Activated CD8-positive, alpha-beta memory T cell treated with anti-CD3 and anti-CD28 coated beads, Interleukin-2, amount 50 U/mL, for 1 hour (primary cell): ENCODE data around the gene ADAM10.
"Not testable (repeated sequence)": the region's sequence is repeated elsewhere in the genome, so short reads cannot be mapped to it uniquely, and the experiment has no call there.

Source experiments
- DNase-seq: peaks from one replicate; pipeline ENCODE4 v3.0.0-alpha.2; 2020; ENCODE audit errors: extremely low read depth

ADAM10 gene, protein sequence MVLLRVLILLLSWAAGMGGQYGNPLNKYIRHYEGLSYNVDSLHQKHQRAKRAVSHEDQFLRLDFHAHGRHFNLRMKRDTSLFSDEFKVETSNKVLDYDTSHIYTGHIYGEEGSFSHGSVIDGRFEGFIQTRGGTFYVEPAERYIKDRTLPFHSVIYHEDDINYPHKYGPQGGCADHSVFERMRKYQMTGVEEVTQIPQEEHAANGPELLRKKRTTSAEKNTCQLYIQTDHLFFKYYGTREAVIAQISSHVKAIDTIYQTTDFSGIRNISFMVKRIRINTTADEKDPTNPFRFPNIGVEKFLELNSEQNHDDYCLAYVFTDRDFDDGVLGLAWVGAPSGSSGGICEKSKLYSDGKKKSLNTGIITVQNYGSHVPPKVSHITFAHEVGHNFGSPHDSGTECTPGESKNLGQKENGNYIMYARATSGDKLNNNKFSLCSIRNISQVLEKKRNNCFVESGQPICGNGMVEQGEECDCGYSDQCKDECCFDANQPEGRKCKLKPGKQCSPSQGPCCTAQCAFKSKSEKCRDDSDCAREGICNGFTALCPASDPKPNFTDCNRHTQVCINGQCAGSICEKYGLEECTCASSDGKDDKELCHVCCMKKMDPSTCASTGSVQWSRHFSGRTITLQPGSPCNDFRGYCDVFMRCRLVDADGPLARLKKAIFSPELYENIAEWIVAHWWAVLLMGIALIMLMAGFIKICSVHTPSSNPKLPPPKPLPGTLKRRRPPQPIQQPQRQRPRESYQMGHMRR

DNA sequence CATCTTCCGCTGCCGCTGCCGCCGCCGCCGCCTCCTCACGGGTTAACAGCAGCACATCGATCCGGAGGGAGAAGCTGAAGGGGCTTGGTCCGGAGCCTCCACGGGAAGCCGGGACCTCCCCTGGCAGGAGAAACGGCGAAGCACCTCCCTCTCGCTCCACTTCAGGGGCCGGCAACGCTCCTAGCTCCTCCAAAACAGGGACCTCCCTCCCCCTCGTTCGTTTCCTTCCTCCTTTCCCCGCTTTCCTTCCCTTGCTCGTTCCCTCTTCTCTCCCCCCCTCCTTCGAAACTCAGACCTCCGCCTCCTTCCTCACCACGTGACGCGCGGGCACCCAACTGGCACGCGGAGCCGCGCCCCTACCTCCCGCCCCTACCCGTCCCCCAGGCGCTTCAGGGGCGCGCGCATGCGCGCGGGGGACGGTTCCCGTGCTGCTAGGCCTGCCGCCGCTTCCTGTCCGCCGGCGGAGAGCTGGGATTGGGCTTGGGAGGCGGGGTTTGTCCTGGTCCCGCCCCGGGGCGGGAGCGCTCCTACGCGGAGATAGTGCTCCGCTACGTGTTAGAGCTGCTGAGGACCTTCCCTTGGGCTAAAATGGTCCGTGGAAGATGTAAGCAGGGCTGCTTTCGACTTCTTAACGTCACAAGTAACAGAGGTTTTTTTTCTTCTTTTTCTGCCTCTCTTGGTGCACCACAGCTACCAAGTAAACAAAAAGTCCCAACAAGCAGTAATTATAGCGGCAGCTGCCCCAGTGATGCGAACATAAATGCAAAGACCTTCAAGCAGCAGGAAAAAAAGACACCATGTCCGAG, at the start of gene ADAM10:
Gene ADAM10, minus strand, starts transcription at position 176 of the 806 bp plus-strand sequence. Its CDS starts 173 bp downstream, at position 3.
- DNase-seq, result peak; percentile 85

DNA sequence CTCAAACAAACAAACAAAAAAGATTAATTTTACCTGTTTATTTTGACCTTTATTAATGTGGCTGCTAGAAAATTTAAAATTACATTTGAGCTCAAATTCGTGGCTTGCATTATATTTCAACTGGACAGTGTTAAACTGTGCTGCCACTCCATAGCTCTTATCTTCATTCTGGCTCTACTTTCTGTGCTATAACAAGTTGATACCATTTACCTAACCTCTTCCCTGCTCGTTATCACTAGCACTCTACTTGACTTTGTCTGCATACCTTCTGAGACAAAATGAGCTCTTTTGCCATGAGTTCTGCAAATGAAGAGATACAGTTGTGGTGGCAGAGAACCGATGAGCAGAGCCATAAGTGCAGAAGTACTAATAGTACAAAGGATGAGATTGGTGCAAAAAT, 48.0 kb upstream of the ADAM10 start:
- no peak for DNase-seq

DNA sequence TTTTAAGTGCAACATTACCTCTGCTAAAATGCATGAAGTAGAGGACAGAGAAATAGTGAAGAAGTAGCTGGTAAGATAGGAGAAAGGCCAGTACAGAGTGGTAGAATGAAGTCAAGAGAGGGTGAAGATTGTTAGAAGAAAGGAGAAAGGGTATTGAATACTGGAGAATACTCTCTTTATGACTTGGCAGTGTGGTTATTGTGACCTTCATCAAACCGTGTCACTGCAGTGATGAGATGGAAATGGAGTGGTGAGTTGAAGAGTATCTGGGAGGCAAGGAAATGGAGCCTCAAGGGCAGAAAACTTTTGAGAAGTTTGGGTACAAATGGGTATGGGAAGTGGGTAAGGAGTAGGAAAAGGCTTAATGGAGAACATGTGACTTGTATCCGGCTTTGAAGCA, 46.3 kb upstream of the ADAM10 start:
- DNase-seq, result no peak

DNA sequence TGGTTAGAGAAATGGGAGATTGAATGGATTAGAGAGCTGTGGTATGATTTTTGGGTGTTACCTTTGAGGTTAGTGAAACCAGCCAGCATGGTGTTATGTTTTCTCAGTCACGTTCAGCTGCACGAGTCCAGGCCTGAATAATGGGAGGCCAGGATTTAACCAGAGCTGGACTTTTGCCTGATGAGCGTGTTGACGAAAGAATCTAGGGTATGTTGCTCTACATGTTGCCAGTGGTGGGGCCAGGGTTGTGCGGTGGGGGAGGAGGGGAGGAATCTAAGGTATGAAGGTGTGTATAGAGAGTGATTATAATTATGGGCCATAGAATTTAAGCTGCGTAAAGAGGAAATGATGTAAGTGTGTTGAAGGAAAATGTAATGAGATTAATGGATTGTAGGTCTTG, 44.4 kb upstream of the ADAM10 start:
- DNase-seq, result no peak

DNA sequence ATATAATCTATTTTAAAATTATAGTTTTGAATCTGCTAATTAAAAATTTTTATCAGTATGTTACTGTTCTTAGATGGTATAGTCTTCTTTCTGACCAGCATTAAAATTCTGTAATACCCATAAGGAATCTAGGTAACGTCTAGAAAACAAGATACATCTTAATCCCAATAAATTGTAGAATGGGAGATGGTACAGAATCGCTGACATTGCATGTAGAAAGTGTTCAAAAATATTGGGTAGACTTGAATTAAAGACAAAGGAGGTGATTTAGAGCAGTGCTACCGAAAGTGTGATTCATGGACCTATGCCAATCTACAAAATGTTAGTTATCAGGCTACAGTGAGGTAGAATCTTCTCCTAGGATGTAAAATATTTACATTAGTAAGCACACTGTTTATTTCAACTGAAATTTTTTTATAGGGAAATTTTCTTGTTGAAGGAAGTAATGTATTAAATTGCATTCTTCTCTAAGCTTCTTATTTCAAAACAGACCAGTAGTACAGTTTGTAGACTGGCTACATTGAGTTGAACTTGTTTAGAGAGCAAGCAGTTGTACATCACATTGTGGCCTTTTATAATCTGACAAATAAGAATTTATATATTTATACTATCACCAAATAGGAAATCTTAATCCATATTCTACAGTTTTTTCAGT, 38.7 kb upstream of the ADAM10 start:
- DNase-seq, result no peak

DNA sequence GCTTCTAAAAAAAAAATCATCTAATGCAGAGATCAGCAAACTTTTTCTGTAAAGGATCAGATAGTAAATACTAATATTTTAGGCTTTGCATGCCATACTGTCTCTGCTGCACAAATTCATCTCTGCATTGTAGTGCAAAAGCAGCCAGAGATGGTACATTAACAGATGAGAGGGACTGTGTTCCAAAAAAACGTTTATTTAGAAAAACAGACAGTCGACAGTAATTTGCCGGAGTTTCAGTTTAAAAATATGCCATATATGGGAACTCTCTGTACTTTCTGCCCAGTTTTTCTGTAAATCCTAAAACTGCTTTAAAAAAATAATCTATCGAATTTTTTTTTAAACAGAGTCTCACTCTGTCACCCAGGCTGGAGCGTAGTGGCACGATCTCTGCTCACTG, 35.8 kb upstream of the ADAM10 start:
- no peak for DNase-seq

DNA sequence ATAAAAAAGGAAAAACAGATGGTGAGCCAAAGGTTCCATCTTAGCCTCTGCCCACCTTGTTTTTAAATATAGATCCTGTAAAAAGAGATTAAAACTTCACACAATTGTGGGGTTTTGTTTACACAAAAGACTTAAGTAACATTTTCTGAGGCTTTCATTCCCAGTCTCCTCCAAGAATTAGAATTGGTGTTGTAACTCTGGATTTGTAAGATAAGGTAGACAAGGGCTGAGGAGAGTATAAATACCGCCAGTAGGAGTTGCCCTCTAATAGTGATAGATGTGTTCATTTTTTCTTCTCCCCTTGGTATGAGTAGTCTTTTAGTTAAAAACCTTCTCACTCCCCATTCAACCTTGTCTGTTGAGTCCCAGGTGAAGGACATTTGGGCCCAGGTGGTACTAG, 30.0 kb upstream of the ADAM10 start:
- no peak for DNase-seq

DNA sequence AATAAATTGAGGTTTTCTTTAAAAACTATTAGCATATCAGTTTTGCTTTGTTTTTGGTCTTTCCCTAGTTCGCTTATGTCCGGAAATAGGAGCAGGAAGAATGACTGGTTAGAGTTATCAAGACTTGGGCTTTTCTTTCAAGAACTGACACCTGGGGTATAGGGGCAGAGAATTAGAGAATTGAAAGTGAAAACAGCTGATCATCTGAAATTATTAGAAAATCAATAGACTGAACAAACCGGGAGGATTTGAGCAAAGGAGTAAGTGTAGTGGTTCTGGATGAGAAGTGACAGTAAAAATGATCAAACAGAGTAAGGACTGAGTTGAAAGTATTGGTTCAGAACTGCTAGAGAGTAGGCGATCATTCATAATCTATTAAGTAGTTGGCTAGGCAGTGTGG, 27.6 kb upstream of the ADAM10 start:
- no peak for DNase-seq

DNA sequence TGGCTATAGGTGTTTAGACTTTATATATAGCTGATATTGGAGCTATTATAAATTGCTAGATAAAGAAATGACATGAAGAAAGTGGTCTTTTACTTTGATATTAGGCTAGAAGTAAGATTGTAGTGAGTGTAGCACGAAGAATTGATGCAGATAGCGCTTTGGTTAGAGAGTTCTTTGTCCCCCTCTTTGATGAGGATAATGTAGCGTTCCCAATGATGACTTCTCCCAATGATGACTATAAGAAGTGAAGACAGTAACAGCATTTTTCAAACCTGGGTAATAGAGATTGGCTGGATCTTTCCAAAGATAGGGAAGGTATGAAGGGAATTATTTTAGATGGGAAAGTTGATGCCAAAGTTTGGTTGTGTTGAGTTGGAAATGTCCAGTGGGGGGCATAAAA, 25.9 kb upstream of the ADAM10 start:
- no peak for DNase-seq

DNA sequence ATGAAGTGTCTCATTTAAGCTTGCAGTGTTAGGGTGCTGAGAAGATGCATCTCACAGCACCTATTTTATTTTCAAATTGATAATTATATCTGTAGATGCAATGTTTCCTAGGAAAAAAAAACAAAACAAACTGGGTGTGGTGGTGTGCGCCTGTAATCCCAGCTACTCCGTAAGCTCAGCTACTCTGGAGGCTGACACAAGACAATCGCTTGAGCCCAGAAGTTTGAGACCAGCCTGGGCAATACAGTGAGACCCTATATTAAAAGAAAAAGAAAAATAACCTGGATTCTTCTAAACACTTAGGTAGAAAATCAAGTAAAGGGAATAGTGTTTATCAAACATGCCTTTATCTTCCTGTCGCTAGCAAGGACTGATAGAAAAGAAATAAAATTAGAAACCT, 23.5 kb upstream of the ADAM10 start:
- DNase-seq, result no peak

DNA sequence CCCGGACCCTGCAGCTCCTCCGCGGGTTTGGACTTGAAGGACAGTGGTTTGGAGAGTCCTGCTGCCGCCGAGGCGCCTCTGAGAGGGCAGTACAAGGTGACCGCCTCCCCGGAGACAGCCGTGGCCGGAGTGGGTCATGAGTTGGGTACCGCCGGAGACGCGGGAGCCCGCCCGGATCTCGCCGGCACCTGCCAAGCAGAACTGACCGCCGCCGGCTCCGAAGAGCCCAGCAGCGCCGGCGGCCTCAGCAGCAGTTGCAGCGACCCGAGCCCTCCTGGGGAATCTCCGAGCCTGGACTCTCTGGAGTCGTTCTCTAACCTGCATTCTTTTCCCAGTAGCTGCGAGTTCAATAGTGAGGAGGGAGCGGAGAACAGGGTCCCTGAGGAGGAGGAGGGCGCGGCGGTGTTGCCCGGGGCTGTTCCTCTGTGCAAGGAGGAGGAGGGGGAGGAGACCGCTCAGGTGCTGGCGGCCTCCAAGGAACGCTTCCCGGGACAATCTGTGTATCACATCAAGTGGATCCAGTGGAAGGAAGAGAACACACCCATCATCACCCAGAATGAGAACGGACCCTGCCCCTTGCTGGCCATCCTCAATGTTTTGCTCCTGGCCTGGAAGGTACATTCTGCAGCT, 22.2 kb upstream of the ADAM10 start:
- no peak for DNase-seq

DNA sequence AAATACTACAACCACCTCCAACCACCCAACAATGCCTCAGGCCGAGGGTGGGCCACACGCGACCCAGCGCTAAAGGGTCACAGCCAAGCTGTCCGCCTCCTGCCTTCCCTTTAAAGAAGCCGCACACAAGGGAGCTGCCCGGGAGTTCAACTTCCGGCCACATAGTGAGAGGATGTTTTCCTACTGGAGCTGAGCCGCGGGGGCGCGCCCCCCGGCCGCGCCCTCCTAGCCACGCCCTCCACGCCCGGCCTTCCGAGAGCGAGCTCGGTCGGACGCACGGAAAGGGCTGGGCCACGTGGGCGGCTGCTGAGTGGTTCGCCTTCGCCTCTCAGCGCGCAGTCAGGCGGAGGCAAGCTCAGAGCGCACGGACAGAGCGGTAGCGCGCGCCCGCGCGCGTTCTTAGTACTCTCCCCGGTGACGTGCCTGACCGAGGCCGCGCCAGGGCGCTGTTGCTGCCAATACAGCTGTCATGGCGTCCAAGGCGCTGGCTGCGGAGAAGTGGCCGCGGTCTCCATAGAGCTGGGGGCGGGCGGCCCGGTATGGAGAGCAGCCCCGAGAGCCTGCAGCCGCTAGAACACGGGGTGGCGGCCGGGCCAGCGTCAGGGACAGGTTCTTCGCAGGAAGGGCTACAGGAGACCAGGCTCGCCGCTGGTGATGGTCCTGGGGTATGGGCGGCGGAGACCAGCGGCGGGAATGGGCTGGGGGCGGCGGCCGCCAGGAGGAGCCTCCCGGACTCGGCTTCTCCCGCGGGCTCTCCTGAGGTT, 21.5 kb upstream of the ADAM10 start, which contains the start of gene MINDY2:
Gene MINDY2, plus strand, starts transcription at position 446 of the 764 bp plus-strand sequence. Its CDS starts 94 bp downstream, at position 540.
- peak; percentile 79 for DNase-seq

DNA sequence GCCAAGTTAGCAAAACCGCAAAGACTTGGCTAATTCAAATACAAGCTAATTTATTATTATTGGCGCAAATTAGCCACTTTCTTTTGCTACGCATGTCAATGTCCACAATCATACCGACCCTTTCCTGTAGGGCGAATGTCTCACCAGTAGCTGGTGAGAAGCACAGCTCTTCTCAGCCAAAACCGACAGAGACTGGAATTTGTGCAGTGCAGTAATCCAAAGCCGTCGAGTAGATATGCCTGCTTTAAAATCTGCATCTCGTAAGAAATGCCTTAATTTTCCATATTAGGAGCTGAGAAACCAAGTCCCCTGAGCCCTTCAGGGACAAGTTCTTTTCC, 21.0 kb upstream of the ADAM10 start:
- no peak for DNase-seq

DNA sequence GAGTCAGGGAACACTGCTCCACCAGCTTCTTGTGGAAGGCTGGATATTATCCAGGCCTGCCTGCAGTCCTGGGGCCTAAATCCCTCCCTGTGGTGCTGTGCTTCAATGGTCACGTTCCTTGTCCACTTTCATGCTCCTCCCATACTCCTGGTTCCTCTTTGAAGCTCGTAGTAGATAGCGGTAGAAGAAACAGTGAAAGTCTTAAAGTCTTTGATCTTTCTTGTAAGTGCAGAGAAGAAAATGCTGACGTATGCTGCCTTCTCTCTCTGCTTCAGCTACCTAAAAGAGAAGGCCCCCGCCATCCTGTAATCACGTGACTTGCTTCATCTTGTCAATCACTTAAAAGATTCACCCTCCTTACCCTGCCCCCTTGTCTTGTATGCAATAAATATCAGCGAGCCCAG, 19.1 kb upstream of the ADAM10 start:
- not testable (repeated sequence) for DNase-seq

DNA sequence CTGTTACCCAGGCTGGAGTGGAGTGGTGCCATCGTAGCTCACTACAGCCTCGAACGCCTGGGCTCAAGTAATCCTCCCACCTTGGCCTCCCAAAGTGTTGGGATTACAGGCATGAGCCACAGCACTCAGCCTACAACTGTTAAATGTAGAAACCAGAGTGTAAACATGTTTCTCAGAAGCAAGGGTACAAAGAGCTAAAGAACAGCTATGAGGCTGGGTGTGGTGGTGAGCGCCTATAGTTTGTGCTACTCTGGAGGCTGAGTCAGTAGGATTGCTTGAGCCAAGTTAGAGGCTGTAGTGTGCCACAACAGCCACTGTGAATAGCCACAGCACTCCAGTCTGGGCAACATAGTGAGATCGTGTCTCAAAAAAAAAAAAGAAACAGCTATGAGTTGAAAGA, 16.8 kb upstream of the ADAM10 start:
- DNase-seq, result no peak

DNA sequence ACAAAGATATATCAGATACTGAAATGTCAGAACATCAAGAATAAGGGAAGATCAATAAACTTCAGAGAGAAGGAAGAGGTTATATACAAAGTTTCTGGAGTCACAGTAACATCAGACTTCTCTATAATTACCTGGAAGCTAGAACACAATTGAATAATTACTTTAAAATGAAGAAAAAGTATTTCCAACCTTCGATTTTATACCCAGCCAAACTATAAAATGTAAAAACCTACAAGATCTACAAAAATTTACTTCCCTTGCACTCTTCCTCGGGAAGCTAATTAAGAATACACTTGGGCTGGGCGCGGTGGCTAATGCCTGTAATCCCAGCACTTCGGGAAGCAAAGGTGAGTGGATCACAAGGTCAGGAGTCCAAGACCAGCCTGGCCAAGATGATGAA, 15.0 kb upstream of the ADAM10 start:
- DNase-seq, result no peak

DNA sequence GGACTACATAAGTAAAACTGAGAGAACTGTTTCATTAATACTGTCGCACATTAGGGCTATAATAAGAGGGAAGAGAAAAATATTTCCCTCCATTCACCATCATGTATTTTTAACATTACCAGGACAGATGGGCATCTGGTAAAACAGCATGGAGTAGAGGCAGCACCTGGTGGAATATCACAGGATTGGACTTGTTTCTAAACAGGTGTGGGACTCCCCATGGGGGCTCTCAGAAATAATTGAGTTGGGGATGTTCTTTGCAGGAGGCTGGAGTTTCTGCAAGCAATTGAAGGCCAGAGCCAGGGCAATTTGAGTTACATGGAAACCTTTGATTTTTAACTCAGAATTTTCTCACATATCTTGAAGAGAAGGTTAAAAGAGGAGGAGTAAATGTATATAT, 13.2 kb upstream of the ADAM10 start:
- DNase-seq, result no peak

DNA sequence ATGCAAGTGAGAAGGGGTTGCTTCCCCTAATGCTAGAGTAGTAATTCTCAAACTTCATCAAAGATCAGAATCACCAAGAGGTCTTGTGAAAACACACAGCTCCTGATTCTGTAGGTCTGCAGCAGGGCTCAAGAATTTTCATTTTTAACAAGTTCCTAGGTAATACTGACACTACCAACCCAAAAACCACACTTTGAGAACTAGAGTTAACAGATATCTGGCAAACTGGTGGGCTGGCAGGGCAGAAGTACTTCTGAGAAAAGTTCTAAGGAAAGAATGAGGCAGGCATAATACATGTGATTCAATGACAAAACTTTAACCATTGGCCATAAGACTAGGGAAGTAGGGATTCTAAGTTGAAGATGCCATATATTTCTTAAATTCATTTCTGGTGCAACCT, 12.8 kb upstream of the ADAM10 start:
- DNase-seq, result no peak

DNA sequence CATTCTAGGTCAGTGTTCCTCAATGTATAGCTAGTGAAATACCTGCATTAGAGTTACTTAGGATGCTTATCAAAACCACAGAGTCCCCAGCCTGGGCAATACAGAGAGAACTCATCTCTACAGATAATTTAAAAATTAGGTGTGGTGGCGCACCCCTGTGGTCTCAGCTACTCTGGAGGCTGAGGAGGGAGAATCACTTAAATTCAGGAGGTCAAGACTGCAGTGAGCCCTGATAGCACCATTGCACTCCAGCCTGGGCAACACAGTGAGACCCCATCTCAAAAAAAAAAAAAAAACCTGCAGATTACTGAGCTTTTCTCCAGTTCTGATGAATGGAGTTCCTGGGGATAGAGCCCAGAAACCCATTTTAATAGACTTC, 11.5 kb upstream of the ADAM10 start:
- DNase-seq, result no peak

DNA sequence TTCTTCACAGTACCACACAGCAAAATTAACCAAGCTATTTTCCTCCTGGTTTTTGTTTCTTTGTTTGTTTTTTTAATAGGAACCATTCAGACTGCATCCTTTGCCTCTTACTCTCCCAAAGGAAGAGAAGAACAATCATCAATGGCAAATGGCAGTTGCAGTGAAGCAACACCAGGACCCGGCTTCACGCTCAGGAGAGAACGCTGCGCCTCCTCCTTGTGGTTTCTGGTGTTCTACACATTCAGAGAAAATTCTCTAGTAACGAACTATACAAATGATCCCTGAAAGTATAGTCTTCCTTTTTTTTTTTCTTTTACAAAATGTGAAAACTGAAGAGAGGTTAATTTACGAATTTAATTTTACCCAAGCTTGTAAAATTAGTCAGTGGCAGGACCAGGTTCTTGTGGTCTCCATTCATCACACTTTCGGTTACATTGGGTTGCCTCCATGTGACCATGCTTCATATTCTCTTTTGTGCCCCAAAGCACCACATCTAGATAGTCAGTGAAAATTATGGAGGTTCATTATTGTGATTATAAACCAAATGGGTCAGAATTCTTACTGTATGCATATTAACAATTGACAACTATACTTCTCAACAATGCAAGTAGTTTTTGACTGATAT, 11.0 kb upstream of the ADAM10 start:
- DNase-seq, result no peak
